OCI-LY1 (cell line): Measurements from ENCODE around the gene IGFBP5.

ENCODE experiments used
- EZH2 ChIP-seq: fragments of 200-600 bp; sonication (generic), shearing (Covaris generic); IDR thresholded peaks from 2 replicates; pipeline ENCODE4 v1.8.0; 2017; ENCODE audit warnings: borderline replicate concordance, mixed run types, mild to moderate bottlenecking, antibody characterized with exemption, low read length, moderate library complexity, mixed read lengths
- TF ChIP-seq, protein P1 (sequence below): fragments of 200-600 bp; sonication (generic), shearing (Covaris generic); IDR thresholded peaks from 2 replicates; pipeline ENCODE4 v1.5.1; 2017; ENCODE audit warnings: mild to moderate bottlenecking, antibody characterized with exemption, low read length, moderate library complexity, mixed read lengths

GRCh38 chr2:216671791-216672343, 23.5 kb downstream of the IGFBP5 start:
- TF ChIP-seq, protein P1, sequence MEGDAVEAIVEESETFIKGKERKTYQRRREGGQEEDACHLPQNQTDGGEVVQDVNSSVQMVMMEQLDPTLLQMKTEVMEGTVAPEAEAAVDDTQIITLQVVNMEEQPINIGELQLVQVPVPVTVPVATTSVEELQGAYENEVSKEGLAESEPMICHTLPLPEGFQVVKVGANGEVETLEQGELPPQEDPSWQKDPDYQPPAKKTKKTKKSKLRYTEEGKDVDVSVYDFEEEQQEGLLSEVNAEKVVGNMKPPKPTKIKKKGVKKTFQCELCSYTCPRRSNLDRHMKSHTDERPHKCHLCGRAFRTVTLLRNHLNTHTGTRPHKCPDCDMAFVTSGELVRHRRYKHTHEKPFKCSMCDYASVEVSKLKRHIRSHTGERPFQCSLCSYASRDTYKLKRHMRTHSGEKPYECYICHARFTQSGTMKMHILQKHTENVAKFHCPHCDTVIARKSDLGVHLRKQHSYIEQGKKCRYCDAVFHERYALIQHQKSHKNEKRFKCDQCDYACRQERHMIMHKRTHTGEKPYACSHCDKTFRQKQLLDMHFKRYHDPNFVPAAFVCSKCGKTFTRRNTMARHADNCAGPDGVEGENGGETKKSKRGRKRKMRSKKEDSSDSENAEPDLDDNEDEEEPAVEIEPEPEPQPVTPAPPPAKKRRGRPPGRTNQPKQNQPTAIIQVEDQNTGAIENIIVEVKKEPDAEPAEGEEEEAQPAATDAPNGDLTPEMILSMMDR = no peak
- TF ChIP-seq EZH2 = no peak
